Heart right ventricle (tissue), 16 donors: ENCODE measurements around the gene STX16. TPM values are rescaled to one million over a fixed set of nuclear protein-coding genes. Genes with fewer than 3 reads are reported as not detected.

ENCODE experiments used
- ATAC-seq, 8 donors: fragments of 200-7000 bp; cut with Tn5 transposase; one replicate each; pipeline ENCODE4 v1.9.1; 2020; ENCODE audit warnings: mild to moderate bottlenecking in 8 of 8, moderate library complexity in 8 of 8, moderate number of reproducible peaks in 1 of 8
- DNase-seq, 2 donors: peaks; one replicate each; pipeline ENCODE4 v3.0.0-alpha.2; 2020
- H3K27ac ChIP-seq, 10 donors: fragments of 200-600 bp; sonication (generic) in 2 of 10; one replicate each; pipeline versions ENCODE4 v1.5.0 to v1.8.0; 2020 to 2022; ENCODE audit warnings: mild to moderate bottlenecking in 3 of 10
- H3K27me3 ChIP-seq, 7 donors: fragments of 200-600 bp; one replicate each; pipeline ENCODE4 v1.8.0; 2021 to 2022; ENCODE audit warnings: mild to moderate bottlenecking in 2 of 7
- H3K36me3 ChIP-seq, 9 donors: fragments of 200-600 bp; sonication (generic) in 1 of 9; one replicate each; pipeline versions ENCODE4 v1.5.0 to v1.8.0; 2020 to 2022; ENCODE audit warnings: mild to moderate bottlenecking in 2 of 9
- H3K4me1 ChIP-seq, 9 donors: fragments of 200-600 bp; sonication (generic) in 1 of 9; one replicate each; pipeline versions ENCODE4 v1.5.0 to v1.8.0; 2020 to 2022; ENCODE audit warnings: mild to moderate bottlenecking in 4 of 9
- H3K4me3 ChIP-seq, 10 donors: fragments of 200-600 bp; sonication (generic) in 2 of 10; one replicate each; pipeline versions ENCODE4 v1.5.0 to v1.8.0; 2020 to 2022; ENCODE audit warnings: mild to moderate bottlenecking in 7 of 10, moderate library complexity in 2 of 10
- H3K9me3 ChIP-seq, 11 donors: fragments of 200-600 bp in 10 of 11; sonication (generic) in 2 of 11; one replicate each; pipeline versions ENCODE4 v1.5.0 to v1.8.0; 2013 to 2022; ENCODE audit warnings: mild to moderate bottlenecking in 2 of 11, control low read depth in 1 of 11, moderate library complexity in 1 of 11
- WGBS, 2 donors: extraction: QIAGEN DNeasy Blood & Tissue Kit; methylation state at CpG; one replicate each; pipeline ENCODE4 v1.1.7; 2013; ENCODE audit warnings: inconsistent platforms in 1 of 2; 5-methylcytosine and 5-hydroxymethylcytosine counted together
- intact Hi-C, 10 donors: fragments of 100-400 bp; cut with DNase I; formaldehyde crosslinking; loops; one replicate each; pipeline versions ENCODE4 v1.11.1 to v1.14.2; 2022
- polyA plus RNA-seq, 2 donors: library from polyadenylated mRNA; stranded (reverse); fragments of 200-250 nt; gene quantifications; one replicate each; pipeline ENCODE4 v1.2.3, GENCODE V29; 2013
- total RNA-seq, 10 donors: library from RNA; stranded (reverse); fragmentation: NEBNext Ultra II Directional in 3 of 10; extraction: Animal tissue kit (Norgen Biotek cat#: 25700) in 3 of 10; gene quantifications; one replicate each; pipeline versions ENCODE4 v1.2.1 to v1.2.4, GENCODE V29; 2021 to 2023
- TF ChIP-seq, protein P1 (sequence below), 9 donors: fragments of 200-600 bp; sonication (generic) in 2 of 9; IDR thresholded peaks; one replicate each; pipeline versions ENCODE4 v1.5.0 to v1.8.0; 2021 to 2022; ENCODE audit warnings: antibody characterized with exemption in 9 of 9, mild to moderate bottlenecking in 5 of 9, moderate library complexity in 1 of 9
- donor health status: Arrhythmogenic right ventricular cardiomyopathy.
- donor health status: ischemic (EF 13 %, LVEDD 7.1; RV severe dilation, severe dysfunction).
- donor health status: healthy with polysubstance abuse.
- donor health status: DM: no; HTN: yes; CAD: no.
- donor health status: DM: no; HTN: no; CAD: no.
- donor health status: ischemic (EF 25% LVEDD 6.9; RV normal size, moderate dysfunction).
- donor health status: ischemic (EF 25% LVEDD 5.7; RV mildly dilated, moderate dysfunction).
- donor health status: healthy.
- donor health status: DM: yes; HTN: yes; CAD: no.
- donor health status: Ischemic cardiomyopathy.
- donor health status: ischemic (EF 35%, LVEDD 5.7; RV mildly dilated, moderate dysfunction).
- donor health status: nonischemic (EF 11% LVEDD 7.7; RV severe dilation, severe dysfunction).
- donor health status: DM: yes; HTN: yes; CAD: no.
- donor health status: PGD.
- donor health status: ischemic (EF 29% LVEDD 5.4; RV normal size, mild dysfunction).
- donor health status: nonischemic (EF 23%, LVEDD 6.1; RV moderate dilation, normal function).

The STX16 gene
- total and polyA plus RNA-seq, 12 donors, result 17.1 to 57.6 (median 27.0) TPM

DNA sequence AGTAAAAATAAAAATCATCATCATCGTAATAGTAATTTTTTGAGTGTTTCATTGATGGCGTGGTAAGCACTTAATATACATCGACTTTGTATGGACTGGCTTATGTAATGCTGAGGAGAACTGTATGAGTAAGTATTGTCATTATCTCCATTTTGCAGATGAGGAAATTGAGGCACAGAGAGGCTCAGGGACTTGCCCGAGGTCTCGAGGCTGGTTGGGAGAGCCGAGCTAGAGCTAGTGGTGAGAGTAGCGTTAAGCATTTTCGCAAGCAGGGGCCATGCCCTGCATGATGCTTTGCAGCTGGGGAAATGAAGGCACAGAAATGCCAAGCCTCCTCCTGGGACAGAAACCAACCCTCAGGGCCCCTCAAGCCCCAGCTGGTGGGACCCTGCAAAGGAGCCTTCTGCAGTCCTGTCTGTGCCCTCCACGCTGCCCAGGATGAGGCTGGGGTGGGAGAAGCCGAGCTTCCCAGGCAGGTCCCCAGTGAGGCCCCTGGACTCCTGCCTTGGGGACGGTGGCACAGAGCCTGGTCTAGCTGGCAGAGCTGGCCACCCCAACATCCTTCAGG is 31.1 kb upstream of the STX16 start:
- DNase-seq (no peak), ATAC-seq (no peak)
- intact Hi-C loops, result loop anchor here in 1 of 10 donors (10.0 kb wide), 1 partner anchor 55 kb away; no protein-coding TSS in a partner anchor
- TF ChIP-seq, protein P1, sequence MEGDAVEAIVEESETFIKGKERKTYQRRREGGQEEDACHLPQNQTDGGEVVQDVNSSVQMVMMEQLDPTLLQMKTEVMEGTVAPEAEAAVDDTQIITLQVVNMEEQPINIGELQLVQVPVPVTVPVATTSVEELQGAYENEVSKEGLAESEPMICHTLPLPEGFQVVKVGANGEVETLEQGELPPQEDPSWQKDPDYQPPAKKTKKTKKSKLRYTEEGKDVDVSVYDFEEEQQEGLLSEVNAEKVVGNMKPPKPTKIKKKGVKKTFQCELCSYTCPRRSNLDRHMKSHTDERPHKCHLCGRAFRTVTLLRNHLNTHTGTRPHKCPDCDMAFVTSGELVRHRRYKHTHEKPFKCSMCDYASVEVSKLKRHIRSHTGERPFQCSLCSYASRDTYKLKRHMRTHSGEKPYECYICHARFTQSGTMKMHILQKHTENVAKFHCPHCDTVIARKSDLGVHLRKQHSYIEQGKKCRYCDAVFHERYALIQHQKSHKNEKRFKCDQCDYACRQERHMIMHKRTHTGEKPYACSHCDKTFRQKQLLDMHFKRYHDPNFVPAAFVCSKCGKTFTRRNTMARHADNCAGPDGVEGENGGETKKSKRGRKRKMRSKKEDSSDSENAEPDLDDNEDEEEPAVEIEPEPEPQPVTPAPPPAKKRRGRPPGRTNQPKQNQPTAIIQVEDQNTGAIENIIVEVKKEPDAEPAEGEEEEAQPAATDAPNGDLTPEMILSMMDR (IDR thresholded peaks at IDR 0.05), result no peak
- H3K4me1 ChIP-seq, result peaks cover 0 to 6% (median 0%) of the 10 kb centered on the region in 9 donors
- H3K27ac ChIP-seq, result no peak overlapping the region
- peaks cover 0 to 7% (median 0%) of the 10 kb centered on the region in 11 donors for H3K9me3 ChIP-seq
- H3K4me3 ChIP-seq, result no peak overlapping the region
- WGBS, 2 donors, result 85 to 87% methylated on average over 11 of the region's 11 CpGs
- H3K27me3 ChIP-seq, result peaks cover 0 to 27% (median 6%) of the 10 kb centered on the region in 7 donors
- no peaks in the 10 kb centered on the region for H3K36me3 ChIP-seq

DNA sequence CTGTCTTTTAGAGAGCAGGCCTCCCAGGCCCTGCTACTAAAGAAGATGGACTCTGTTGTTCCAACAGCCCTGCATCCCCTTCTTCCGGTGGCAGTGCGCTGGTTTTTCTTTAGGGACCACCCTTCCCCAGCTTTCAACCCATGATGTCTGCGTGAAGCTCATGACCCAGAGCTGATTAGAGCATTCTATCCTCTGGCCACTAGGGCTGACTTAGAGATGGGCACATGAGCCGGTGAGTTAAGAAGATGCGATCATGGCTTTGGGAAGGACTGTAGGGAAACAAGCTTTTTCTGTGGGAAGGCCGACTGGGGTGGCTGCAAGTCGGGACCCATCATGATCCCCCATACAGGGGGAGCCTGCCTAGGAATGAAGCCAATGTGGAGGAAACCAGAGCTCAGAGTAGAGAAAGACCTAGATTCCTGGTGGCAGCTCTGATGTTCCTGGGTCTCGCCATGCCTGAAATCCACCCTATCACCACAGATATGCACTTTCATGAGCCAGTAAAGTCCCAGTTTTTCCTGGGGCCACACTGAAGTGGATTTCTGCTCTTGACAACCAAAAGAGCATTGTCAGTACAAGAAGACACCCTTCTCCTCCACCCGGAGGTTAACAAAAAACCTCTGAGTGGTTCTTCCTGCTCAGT is 29.1 kb upstream of the STX16 start:
- Histone ChIP-seq H3K27me3 (peaks cover 0 to 27% (median 6%) of the 10 kb centered on the region in 7 donors), H3K9me3 (peaks cover 0 to 5% (median 0%) of the 10 kb centered on the region in 11 donors), H3K36me3 (no peaks in the 10 kb centered on the region), H3K4me1 (peaks cover 0 to 8% (median 0%) of the 10 kb centered on the region in 9 donors), H3K4me3 (no peak overlapping the region), H3K27ac (peak overlapping the region in 1 of 10 donors; percentile 36)
- DNase-seq, result no peak
- 94 to 95% methylated on average over 9 of the region's 9 CpGs for WGBS, 2 donors
- ATAC-seq, result no peak
- intact Hi-C loops, result loop anchor here in 1 of 10 donors (10.0 kb wide), 1 partner anchor 57 kb away; no protein-coding TSS in a partner anchor
- TF ChIP-seq, protein P1 (IDR thresholded peaks at IDR 0.05), result peak in 1 of 9 donors; percentile 13

DNA sequence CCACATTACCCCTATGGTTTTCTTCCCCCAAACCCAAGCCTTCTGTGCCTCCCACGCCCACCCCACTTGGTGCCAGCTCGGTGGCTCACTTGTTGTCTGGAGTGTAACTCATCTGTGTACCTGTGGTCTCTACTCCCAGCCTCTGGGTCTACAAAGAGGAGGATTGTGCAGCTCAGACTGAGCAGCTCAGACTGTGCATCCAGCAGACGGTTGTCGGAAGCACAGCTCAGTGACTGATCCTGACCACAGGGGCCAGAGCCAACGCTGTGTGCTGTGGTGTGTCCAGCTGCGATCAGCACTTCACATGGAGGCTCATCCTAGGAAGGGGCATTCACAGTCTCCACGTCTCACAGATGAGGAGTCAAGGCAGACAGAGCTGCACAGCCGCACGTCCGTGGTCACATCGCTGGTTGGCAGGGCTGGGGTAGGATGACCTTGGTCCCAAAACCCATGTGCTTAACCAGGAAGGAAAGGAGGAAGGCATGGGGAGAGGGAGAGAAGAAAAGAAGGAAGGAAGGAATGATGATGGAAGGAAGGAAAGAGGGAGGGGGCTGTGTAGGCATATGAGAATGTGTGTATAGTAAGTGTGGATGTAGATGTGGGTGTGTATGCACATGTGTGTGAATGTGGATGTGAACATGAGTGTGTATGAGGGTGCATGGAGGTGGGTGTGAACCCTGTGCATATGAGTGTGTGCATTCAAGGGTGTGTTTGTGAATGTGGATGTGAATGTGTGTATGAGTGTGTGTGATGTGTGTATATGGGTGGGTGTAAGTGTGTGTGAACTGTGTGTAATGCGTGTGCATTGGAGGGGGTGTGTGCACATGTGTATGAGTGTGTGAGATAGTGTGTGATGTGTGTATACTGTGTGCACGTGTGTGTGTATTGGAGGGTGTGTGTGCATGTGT is 28.2 kb upstream of the STX16 start:
- Histone ChIP-seq H3K36me3 (no peaks in the 10 kb centered on the region), H3K27ac (peak overlapping the region in 1 of 10 donors; percentile 36), H3K9me3 (no peaks in the 10 kb centered on the region), H3K4me1 (peaks cover 0 to 8% (median 0%) of the 10 kb centered on the region in 9 donors), H3K4me3 (no peak overlapping the region), H3K27me3 (peaks cover 0 to 27% (median 6%) of the 10 kb centered on the region in 7 donors)
- TF ChIP-seq, protein P1 (IDR thresholded peaks at IDR 0.05), result no peak
- 79 to 85% methylated on average over 13 of the region's 13 CpGs for WGBS, 2 donors
- DNase-seq (no peak), ATAC-seq (peak in 4 of 8 donors; percentile 7 to 68 (median 58))
- intact Hi-C loops, result loop anchor here in 1 of 10 donors (10.0 kb wide), 1 partner anchor 58 kb away; no protein-coding TSS in a partner anchor
